Fibroblast of skin of right quadriceps (primary cell): ENCODE results near the gene DCLK3.
A peak's percentile ranks its signal among the peaks of the same experiment; 100 is the strongest.

Source experiments
- DNase-seq: peaks from one replicate; pipeline ENCODE4 v3.0.0-alpha.2; 2013

Gene DCLK3

GRCh38 chr3:36762918-36763849 lies 1.2 kb downstream of the DCLK3 start:
- no peak for DNase-seq

DNA sequence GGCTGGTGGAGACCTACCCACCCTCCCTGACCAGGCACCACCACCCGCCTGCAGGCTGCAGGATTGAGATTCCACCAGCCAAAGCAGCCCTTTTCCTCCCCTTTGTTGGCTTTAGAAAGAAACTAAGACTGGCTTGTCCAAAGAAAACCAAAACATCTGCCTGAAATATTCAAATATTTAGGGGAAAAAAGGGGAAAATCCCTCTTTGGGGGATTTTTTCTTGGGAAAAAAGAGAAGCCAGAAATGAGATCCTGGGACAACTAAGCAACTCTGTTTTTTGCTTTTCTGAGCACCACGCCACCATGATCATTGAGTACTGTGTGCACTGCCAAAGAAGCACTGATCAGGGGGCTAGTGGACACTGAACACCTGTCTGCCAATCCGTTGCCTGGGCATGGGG lies 2.6 kb downstream of the DCLK3 start:
- no peak for DNase-seq

DNA sequence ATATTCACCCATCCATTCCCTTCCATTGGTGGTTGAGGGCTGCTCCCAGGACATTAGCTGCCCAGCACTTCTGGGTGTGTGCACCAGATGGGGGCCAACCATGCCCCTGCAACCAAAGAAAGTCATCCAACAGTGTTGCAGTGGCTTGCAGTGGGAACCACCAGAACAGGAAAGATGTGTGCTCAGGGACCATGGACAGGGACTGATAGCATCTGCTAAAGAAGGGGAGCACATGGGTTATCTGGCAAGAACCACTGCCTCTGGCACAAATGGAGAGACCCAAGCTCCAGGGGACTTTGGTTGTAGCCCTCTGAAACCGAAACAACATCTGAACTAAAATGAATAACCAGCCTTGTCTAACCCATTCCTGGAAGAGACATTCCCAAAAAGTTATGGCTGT lies 8.1 kb downstream of the DCLK3 start:
- DNase-seq = no peak

GRCh38 chr3:36751326-36751725 lies 13.0 kb downstream of the DCLK3 start:
- DNase-seq = no peak

DNA sequence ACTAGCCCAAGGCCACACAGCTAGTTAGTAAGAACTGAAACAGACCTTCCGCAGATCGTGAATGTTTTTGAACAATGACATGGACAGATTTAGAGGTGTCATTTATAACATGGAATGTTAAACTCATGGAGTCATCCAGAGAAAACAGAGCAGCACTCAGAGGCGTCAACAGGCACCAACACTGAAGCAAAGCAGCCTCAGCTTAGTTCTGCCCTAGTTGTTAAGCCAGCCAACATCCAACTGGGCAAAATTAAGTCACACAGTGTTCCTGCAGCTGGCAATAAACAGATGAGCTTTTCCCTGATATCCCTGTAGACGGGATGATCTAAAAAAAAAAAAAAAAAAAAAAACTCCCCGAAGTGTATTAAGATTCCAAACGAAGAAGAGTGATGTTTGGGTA lies 13.6 kb downstream of the DCLK3 start:
- DNase-seq = no peak

DNA sequence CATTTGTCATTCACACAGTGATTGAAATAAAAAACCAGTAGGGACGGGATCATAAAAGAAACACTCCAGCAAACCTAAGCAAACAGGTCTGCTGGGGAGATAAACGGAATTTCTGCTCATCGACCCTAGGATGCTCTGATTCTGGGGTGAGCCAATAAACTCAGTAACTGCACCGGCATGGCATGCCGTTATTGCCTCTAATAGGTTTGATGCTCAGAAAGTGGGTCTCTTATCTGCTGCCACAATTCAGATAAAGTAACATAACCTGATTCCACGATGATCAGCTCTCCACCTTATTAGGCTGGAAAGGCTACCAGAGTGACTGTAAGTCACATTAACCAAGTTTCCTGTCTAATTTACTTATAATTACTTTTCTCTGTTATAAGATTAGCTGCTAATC lies 19.6 kb downstream of the DCLK3 start:
- DNase-seq = no peak

GRCh38 chr3:36743826-36744225 lies 20.5 kb downstream of the DCLK3 start:
- DNase-seq = no peak

DNA sequence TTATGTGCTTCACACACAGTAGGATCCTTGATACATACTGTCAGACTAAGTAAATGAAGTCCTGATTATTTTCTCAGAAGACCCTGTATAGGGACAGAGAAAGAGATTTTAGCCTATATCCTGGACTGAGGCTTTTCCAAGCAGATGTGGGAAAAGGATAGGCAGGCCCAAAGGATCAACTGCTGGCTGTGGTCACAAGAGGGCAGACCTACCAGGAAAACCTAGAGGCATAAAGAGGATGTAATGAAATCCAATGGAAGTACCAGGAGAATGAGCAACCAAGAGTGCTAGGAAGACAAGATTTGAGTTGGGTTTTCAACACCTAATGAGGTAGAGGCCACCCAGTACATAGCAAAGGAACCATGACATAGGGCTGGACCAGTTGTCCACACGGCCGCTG lies 23.1 kb downstream of the DCLK3 start:
- no peak for DNase-seq

DNA sequence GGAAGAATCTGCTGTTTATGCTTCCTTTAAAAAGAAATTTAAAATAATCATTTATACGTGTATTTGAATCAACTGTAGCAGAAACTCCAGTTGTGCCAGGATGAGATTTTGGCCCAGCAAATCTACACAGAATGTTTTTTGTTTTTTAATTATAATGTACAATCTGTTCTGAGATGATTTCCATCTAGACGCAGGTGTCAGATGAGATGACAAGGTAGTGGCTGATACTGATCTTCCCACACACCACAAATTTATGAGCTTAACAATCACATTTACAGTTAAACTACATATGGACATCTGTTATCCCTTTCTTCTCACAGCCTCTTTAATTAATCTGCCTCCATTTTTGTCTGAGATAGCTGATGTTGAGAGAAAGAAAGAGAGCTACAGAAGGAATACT lies 23.6 kb downstream of the DCLK3 start:
- no peak for DNase-seq

GRCh38 chr3:36738702-36739101 lies 25.7 kb downstream of the DCLK3 start:
- DNase-seq = no peak

DNA sequence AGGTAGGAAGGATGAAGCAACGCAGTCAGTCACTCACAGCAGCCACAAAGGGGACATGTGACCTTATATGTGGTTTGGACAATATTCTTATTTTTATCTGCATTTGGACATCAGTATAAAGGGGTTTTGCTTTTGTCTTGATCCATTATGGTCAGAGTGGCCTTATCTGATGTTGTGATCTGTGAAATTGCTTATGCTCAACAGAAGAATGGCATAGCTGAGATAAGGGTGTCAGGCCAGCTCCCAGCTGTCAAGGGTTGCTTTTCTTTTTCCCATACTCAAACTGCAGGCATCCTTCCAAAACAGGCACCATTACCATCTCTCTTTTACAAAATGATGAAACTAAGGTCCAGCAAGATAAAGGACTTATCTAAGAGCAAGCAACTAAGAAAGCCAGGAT lies 28.1 kb downstream of the DCLK3 start:
- DNase-seq = no peak

DNA sequence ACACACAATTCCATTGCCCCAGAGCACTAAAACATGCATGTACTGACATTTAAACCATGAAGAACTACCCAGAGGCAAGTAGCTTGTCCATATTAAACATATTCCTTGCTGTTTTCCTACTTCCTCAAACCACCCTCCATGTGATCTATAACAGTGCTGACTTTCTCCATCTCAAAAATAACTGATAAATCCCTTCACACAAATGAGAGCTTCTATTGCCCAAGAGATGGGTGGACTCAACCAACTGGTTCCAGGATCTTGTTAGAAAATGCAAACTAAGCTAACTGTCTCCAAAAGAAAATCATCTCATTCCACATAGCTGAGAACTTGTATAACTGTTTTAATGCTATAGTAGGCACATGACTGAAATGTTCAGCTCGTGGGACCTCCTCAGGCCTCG lies 29.6 kb downstream of the DCLK3 start:
- no peak for DNase-seq

- no peak for DNase-seq
These were observed 30.6 kb downstream of the DCLK3 start for GRCh38 chr3:36733723-36734122.

DNA sequence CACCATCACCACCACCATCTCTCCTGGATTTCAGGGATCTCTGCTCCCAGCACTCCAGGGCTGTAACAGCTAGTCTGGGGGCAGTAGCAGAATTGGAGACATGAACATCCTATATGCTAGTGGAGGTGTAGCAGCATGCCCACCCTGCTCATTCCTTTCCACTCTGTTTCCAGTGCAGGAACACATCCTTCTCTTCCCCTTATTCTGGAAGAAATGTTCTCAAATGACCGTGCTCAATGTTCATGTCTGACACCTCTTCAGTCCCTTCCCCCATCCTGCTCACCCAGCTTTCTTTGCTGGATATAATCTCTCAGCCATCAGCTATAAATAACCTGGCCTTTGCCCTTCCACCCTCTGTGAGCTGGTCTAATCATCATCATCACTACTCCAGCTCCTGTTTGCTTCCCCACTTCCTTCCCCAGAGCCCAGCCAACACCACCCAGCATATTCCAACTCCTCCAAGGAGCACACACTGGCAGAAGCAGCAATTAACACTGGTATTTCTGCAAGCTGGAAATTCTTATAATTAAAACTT lies 31.1 kb downstream of the DCLK3 start:
- DNase-seq = no peak

GRCh38 chr3:36730966-36731365 lies 33.4 kb downstream of the DCLK3 start:
- DNase-seq = no peak

DNA sequence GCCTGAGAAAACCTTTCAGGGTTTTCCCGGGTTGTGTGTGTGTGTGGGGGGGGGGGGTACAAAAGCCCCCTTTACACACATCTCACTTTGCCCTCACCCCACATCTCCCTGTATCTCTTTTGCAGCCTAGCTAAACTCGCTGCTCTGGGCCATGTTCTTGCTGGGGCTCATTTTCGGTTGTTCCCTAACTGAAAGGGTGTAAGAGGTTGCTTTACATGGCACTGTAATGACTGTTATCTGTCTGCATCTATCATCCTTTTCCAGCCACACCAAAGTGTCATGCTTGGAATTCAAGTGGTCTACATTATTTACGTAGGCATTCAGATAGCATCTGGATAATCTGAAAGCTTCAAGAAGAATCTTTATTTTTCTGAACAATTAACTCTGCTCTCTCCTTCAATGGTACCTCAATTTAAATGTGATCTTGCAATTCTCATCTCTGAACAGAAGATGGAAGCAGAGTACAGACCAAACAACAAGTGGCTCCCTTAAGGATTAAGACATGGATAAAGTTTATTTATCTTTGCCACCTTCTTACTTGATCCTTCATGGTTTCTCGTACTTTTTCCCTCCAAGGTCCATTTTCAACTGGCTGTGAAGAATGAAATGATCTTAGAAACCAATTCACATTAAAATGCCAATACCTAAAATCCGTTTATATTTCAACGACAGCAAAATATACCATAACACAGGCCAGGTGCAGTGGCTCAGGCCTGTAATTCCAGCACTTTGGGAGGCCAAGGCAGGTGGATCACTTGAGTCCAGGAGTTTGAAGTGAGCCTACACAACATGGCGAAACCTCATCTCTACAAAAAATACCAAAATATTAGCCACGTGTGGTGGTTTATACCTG lies 34.9 kb downstream of the DCLK3 start:
- peak; percentile 55 for DNase-seq

DNA sequence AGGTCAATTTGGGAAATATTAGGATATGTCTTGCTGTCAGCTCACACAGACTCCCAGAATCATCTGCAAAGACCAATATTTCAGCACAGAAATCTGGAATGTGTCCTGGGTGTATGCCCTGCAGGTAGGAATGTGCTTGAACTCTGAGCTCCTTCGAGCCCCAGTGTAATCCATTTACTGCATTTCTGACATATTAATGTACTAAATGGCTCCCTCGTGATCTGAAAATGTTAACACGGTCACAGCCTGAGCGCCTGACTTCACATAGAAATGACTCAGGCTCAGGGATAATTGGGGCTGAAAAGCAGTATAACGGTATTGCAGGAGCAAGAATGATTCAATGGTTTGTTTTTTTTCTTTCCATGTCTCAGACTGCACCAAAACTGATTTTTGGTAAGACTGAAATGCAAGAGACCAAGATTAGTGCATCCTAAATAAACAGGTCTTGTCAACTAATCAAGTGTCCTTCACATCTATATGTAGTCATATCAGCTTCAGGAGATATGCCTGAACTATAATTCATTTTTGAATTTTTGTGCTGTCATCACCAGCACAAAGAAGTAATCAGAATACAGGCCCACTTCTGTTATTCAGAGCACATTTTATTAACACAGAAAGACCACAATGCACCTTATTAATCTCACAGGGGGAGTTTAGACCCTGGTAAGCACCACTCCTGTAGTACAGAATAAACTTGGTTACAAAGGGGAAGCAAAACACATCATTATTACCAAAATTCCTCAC lies 49.8 kb downstream of the DCLK3 start:
- peak; percentile 75 for DNase-seq

DNA sequence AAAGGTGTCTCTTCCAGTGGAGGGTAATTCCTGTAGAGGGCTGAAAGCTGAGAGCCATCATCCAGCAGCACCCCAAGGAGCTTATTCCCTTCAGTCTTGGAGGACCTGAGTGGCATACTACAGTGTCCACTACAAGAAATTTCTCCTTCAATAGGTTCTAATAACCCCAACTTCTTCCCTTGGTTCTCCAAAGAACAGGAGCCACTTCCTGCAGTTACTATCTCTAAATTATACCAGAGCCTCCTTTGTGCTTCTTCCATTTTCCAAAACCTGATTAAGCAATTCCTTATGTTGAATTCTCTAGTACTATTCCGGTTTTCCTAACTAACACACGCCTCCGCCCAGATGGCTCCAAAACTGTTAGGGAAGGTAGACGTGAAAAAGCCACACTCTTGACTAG lies 50.4 kb downstream of the DCLK3 start:
- no peak for DNase-seq

GRCh38 chr3:36710606-36711005 lies 53.7 kb downstream of the DCLK3 start:
- DNase-seq = no peak

GRCh38 chr3:36709826-36710365 lies 54.5 kb downstream of the DCLK3 start:
- no peak for DNase-seq

DNA sequence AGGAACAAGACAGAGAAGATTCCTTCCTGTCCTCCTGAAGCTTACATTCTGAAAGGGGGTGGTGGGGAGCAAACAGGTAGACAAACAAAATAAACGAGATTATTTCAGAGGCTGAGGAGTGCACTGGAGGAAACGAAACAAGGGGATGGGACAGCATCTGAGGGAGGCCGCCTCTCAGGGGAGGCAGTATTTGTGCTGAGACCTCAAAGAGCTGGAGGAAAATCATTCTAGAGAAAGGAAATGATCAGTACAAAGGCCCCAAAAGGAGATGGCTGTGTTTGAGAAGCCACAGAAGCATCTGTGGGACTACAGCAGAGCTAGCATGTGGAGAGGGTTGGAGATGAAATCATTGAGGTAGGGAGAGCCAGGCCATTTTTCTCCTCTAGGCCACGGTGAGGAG lies 55.1 kb downstream of the DCLK3 start:
- DNase-seq = no peak

- DNase-seq = peak; percentile 61
These were observed 56.5 kb downstream of the DCLK3 start for GRCh38 chr3:36707623-36708409.
